CD4-positive, CD25-positive, alpha-beta regulatory T cell (primary cell): ENCODE results near the gene ZNF735. TPM values are rescaled to one million over a fixed set of nuclear protein-coding genes. Genes with fewer than 3 reads are reported as not detected.
"Not testable (repeated sequence)": the region's sequence is repeated elsewhere in the genome, so short reads cannot be mapped to it uniquely, and the experiment has no call there.

Experiments
- ATAC-seq, 2 donors: fragments of 150-1000 bp; cut with Tn5 transposase; one replicate each; pipeline ENCODE4 v1.10.0; 2021; ENCODE audit warnings: low read depth in 2 of 2, moderate number of reproducible peaks in 2 of 2, moderate library complexity in 1 of 2
- DNase-seq, 3 donors: peaks; one replicate each; pipeline versions ENCODE4 v3.0.0 to v3.0.0-alpha.2; 2012 to 2022; ENCODE audit warnings: mixed read lengths in 1 of 3
- H3K27ac ChIP-seq: one replicate; pipeline ENCODE4 v1.7.0; 2013; ENCODE audit warnings: mild to moderate bottlenecking, low read length; ENCODE audit not compliant: insufficient read depth, poor library complexity, severe bottlenecking
- H3K27me3 ChIP-seq: one replicate; pipeline ENCODE4 v1.7.0; 2013; ENCODE audit warnings: low read length; ENCODE audit not compliant: control insufficient read depth, insufficient read depth
- H3K36me3 ChIP-seq: one replicate; pipeline ENCODE4 v1.7.0; 2013; ENCODE audit warnings: mild to moderate bottlenecking, low read length, moderate library complexity; ENCODE audit not compliant: control insufficient read depth, insufficient read depth
- H3K4me1 ChIP-seq: 2 replicates; pipeline ENCODE4 v1.7.0; 2013; ENCODE audit warnings: mild to moderate bottlenecking, low read length; ENCODE audit not compliant: insufficient read depth, control insufficient read depth, poor library complexity, severe bottlenecking
- H3K4me3 ChIP-seq: one replicate; pipeline ENCODE4 v1.7.0; 2013; ENCODE audit warnings: low read depth, mild to moderate bottlenecking, low read length, moderate library complexity
- H3K9me3 ChIP-seq, 2 experiments: 1 replicate in 1 of 2; 2 replicates in 1 of 2; pipeline ENCODE4 v1.7.0; 2013; ENCODE audit warnings: low read length in 2 of 2, mild to moderate bottlenecking in 1 of 2, moderate library complexity in 1 of 2; ENCODE audit not compliant: control insufficient read depth in 2 of 2
- H3K27ac Mint-ChIP-seq, 3 donors: one replicate each; pipeline ENCODE4 v1.8.0; 2020 to 2022; ENCODE audit warnings: mild to moderate bottlenecking in 3 of 3, mixed read lengths in 3 of 3, moderate library complexity in 2 of 3
- H3K27me3 Mint-ChIP-seq: one replicate; pipeline ENCODE4 v1.8.0; 2022; ENCODE audit warnings: mild to moderate bottlenecking, mixed read lengths
- H3K36me3 Mint-ChIP-seq: one replicate; pipeline ENCODE4 v1.8.0; 2020; ENCODE audit warnings: mixed read lengths
- H3K4me1 Mint-ChIP-seq, 4 donors: one replicate each; pipeline ENCODE4 v1.8.0; 2020 to 2022; ENCODE audit warnings: mixed read lengths in 4 of 4, mild to moderate bottlenecking in 1 of 4
- H3K4me3 Mint-ChIP-seq, 4 donors: one replicate each; pipeline ENCODE4 v1.8.0; 2020 to 2022; ENCODE audit warnings: mild to moderate bottlenecking in 4 of 4, mixed read lengths in 4 of 4, moderate library complexity in 3 of 4
- H3K9me3 Mint-ChIP-seq, 7 donors: one replicate each; pipeline ENCODE4 v1.8.0; 2020 to 2022; ENCODE audit warnings: mixed read lengths in 7 of 7, mild to moderate bottlenecking in 3 of 7, moderate library complexity in 2 of 7
- polyA plus RNA-seq, 4 donors: library from polyadenylated mRNA; unstranded; fragments of 300-500 nt; fragmentation: Illumina TruSeq; gene quantifications; one replicate each; pipeline ENCODE4 v1.2.3, GENCODE V29; 2021
- total RNA-seq: library from RNA; stranded (reverse); gene quantifications from one replicate; pipeline ENCODE4 v1.2.3, GENCODE V29; 2022

Gene ZNF735
- total and polyA plus RNA-seq, 5 donors from 2014 or later, result not detected

DNA sequence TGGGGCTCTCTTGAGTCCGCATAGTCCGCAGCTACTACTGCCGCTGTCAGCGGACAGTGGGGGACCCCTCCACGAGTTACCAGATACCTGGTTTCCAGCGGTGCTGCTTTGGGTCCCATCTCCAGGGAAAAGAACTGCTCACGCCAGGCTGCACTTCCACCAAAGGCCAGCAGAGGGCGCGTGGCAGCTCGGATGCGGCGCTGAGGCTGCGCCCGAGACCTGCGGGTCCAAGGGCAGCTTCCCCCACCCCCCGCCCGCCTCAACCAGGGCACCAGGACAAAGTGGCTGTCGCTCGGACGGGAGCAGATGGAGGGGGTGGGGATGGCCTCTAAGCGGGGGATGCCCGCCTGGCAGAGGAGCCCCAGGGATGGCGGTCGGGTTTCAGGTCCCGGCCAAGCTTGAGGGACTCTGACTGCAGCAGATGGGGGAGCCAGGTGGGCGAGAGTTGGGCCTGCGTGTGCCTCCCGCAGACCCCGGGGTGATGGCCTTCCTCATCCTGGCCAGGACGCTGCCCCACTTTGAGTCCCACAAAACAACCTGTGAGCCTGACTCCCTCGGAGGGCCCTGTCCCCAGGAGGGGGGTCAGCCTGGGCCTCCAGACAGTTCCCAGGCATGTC is 23.8 kb upstream of the ZNF735 start:
- no peaks in the 10 kb centered on the region for H3K27me3 ChIP-seq
- Mint-ChIP-seq H3K4me3 (no peak overlapping the region), H3K9me3 (peaks cover 0 to 13% (median 8%) of the 10 kb centered on the region in 7 donors), H3K36me3 (no peaks in the 10 kb centered on the region), H3K4me1 (no peaks in the 10 kb centered on the region), H3K27me3 (no peaks in the 10 kb centered on the region), H3K27ac (no peak overlapping the region)
- peaks cover 6% of the 10 kb centered on the region in 2 experiments for H3K9me3 ChIP-seq
- no peak overlapping the region for H3K27ac ChIP-seq
- H3K4me3 ChIP-seq, result no peak overlapping the region
- no peak for ATAC-seq
- H3K4me1 ChIP-seq, result no peaks in the 10 kb centered on the region
- peak in 1 of 3 donors; percentile 5 for DNase-seq
- no peaks in the 10 kb centered on the region for H3K36me3 ChIP-seq

DNA sequence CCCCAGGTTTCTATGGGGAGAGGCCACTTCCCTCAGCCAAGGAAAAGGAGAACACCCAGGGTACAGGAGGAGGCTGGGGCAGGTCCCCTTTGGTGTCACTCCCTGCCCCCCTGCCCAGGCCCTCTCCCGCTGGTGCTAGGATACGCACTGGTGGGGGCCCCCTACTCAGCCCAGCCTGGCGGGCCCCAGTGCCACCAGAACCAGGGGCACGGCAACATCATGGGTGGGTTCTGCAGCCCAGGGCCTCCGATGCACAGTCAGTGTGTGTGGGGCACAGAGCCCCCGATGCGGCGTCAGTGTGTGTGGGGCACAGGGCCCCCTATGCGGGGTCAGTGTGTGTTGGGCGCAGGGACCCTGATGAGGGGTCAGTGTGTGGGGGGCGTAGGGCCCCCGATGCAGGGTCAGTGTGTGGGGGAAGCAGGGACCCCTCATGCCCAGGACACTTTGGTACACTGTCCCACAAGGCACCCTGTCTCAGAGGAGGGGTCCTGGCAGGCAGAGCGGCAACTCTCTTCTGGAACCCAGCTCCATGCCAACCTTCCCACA is 23.1 kb upstream of the ZNF735 start:
- H3K9me3 Mint-ChIP-seq, result peaks cover 0 to 12% (median 9%) of the 10 kb centered on the region in 7 donors
- Histone ChIP-seq H3K4me3 (no peak overlapping the region), H3K36me3 (no peaks in the 10 kb centered on the region), H3K4me1 (no peaks in the 10 kb centered on the region), H3K27me3 (no peaks in the 10 kb centered on the region), H3K27ac (no peak overlapping the region), H3K9me3 (peaks cover 6% of the 10 kb centered on the region in 2 experiments)
- no peak overlapping the region for H3K4me3 Mint-ChIP-seq
- DNase-seq, result no peak
- H3K27me3 Mint-ChIP-seq, result no peaks in the 10 kb centered on the region
- H3K4me1 Mint-ChIP-seq, result no peaks in the 10 kb centered on the region
- H3K27ac Mint-ChIP-seq, result no peak overlapping the region
- no peak for ATAC-seq
- H3K36me3 Mint-ChIP-seq, result no peaks in the 10 kb centered on the region

DNA sequence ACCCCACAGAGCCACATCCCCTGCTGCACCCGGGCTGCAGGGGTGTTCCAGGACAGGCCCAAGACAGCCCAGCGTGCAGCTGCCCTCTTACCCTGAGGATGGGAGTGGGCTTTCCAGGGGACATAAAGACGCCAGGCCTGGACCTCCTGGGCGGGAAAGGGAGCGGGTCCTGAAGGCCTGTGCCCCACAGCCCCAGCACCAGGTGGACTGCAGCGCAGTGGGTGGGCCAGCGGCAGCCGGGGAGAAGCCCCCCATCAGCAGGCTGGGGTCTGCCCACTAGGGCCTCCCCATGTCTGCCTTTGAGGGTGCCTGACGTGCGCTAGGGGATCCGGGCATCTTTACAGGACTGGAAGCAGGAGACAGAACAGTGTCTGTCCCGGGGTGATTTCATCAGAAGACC is 22.6 kb upstream of the ZNF735 start:
- no peak overlapping the region for H3K27ac ChIP-seq
- no peaks in the 10 kb centered on the region for H3K36me3 ChIP-seq
- ATAC-seq (no peak), DNase-seq (no peak)
- H3K27me3 ChIP-seq, result no peaks in the 10 kb centered on the region
- Mint-ChIP-seq H3K27me3 (no peaks in the 10 kb centered on the region), H3K27ac (no peak overlapping the region), H3K4me1 (no peaks in the 10 kb centered on the region), H3K4me3 (no peak overlapping the region), H3K36me3 (no peaks in the 10 kb centered on the region), H3K9me3 (peaks cover 0 to 17% (median 9%) of the 10 kb centered on the region in 7 donors)
- H3K9me3 ChIP-seq, result peaks cover 6% of the 10 kb centered on the region in 2 experiments
- no peak overlapping the region for H3K4me3 ChIP-seq
- H3K4me1 ChIP-seq, result no peaks in the 10 kb centered on the region

GRCh38 chr7:64187408-64187807 is 19.6 kb upstream of the ZNF735 start:
- H3K4me1 Mint-ChIP-seq, result no peaks in the 10 kb centered on the region
- H3K27me3 Mint-ChIP-seq, result no peaks in the 10 kb centered on the region
- no peak for ATAC-seq
- peaks cover 2 to 17% of the 10 kb centered on the region in 2 experiments for H3K9me3 ChIP-seq
- no peaks in the 10 kb centered on the region for H3K36me3 ChIP-seq
- no peak overlapping the region for H3K27ac ChIP-seq
- H3K36me3 Mint-ChIP-seq, result no peaks in the 10 kb centered on the region
- peaks cover 0 to 21% (median 4%) of the 10 kb centered on the region in 7 donors for H3K9me3 Mint-ChIP-seq
- H3K27me3 ChIP-seq, result no peaks in the 10 kb centered on the region
- no peaks in the 10 kb centered on the region for H3K4me1 ChIP-seq
- H3K4me3 ChIP-seq, result no peak overlapping the region
- H3K27ac Mint-ChIP-seq, result no peak overlapping the region
- H3K4me3 Mint-ChIP-seq, result no peak overlapping the region
- no peak for DNase-seq

GRCh38 chr7:64192148-64192704 is 14.8 kb upstream of the ZNF735 start:
- H3K4me1 Mint-ChIP-seq, result no peaks in the 10 kb centered on the region
- H3K36me3 ChIP-seq, result no peaks in the 10 kb centered on the region
- no peak overlapping the region for H3K4me3 Mint-ChIP-seq
- peaks cover 5% of the 10 kb centered on the region for H3K27me3 Mint-ChIP-seq
- H3K4me1 ChIP-seq, result no peaks in the 10 kb centered on the region
- no peak overlapping the region for H3K4me3 ChIP-seq
- no peak overlapping the region for H3K27ac Mint-ChIP-seq
- peaks cover 0 to 22% (median 5%) of the 10 kb centered on the region in 7 donors for H3K9me3 Mint-ChIP-seq
- DNase-seq (no peak), ATAC-seq (no peak)
- H3K36me3 Mint-ChIP-seq, result no peaks in the 10 kb centered on the region
- H3K27ac ChIP-seq, result no peak overlapping the region
- H3K9me3 ChIP-seq, result peaks cover 4 to 18% of the 10 kb centered on the region in 2 experiments
- H3K27me3 ChIP-seq, result no peaks in the 10 kb centered on the region

DNA sequence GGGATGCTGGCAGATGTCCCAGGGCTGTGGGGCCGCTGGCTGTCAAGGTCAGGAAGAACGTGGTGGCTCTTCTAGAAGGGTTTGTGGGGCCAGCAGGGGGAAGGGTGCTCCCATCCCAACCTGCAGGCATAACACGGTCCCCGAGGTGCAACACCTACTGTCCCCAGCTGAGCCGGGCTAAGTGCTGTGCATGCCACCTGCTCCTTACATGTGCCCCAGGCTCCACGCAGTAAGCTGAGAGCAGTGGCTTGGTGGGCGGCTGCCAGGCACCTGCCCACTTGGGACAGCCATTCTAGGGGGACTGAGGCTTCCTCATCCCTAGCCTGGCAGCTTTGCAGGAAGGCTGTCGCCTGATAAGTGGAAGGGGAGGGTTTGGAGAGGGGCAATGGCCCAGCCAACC is 14.2 kb upstream of the ZNF735 start:
- Mint-ChIP-seq H3K4me1 (no peaks in the 10 kb centered on the region), H3K27ac (no peak overlapping the region), H3K9me3 (peaks cover 0 to 22% (median 5%) of the 10 kb centered on the region in 7 donors), H3K27me3 (peaks cover 5% of the 10 kb centered on the region), H3K36me3 (no peaks in the 10 kb centered on the region), H3K4me3 (no peak overlapping the region)
- DNase-seq (no peak), ATAC-seq (no peak)
- H3K9me3 ChIP-seq, result peaks cover 4 to 18% of the 10 kb centered on the region in 2 experiments
- no peaks in the 10 kb centered on the region for H3K4me1 ChIP-seq
- H3K4me3 ChIP-seq, result no peak overlapping the region
- H3K27ac ChIP-seq, result no peak overlapping the region
- H3K27me3 ChIP-seq, result no peaks in the 10 kb centered on the region
- H3K36me3 ChIP-seq, result no peaks in the 10 kb centered on the region

DNA sequence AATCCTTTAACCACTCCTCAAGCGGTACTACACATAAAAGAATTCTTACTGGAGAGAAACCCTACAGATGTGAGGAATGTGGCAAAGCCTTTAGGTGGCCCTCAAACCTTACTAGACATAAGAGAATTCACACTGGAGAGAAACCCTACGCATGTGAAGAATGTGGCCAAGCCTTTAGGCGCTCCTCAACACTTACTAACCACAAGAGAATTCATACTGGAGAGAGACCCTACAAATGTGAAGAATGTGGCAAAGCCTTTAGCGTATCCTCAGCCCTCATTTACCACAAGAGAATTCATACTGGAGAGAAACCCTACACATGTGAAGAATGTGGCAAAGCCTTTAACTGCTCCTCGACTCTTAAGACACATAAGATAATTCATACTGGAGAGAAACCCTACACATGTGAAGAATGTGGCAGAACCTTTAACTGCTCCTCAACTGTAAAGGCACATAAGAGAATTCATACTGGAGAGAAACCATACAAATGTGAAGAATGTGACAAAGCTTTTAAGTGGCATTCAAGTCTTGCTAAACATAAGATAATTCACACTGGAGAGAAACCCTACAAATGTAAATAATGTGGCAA is 12.8 kb downstream of the ZNF735 start:
- H3K36me3 Mint-ChIP-seq, H3K4me3 Mint-ChIP-seq, DNase-seq, H3K27ac Mint-ChIP-seq, H3K36me3 ChIP-seq, H3K27me3 ChIP-seq, H3K4me3 ChIP-seq, H3K27me3 Mint-ChIP-seq, H3K27ac ChIP-seq, H3K4me1 ChIP-seq, ATAC-seq, H3K4me1 Mint-ChIP-seq: not testable (repeated sequence)
- H3K9me3 ChIP-seq, result peaks cover 12 to 58% of the 10 kb centered on the region in 2 experiments
- peaks cover 0 to 50% (median 25%) of the 10 kb centered on the region in 7 donors for H3K9me3 Mint-ChIP-seq
